ENCODE results near the gene GRID1. TPM values are rescaled to one million over a fixed set of nuclear protein-coding genes. Genes with fewer than 3 reads are reported as not detected.

GRID1 gene
- total and polyA plus RNA-seq, 2 experiments from 2014 or later = not detected

DNA sequence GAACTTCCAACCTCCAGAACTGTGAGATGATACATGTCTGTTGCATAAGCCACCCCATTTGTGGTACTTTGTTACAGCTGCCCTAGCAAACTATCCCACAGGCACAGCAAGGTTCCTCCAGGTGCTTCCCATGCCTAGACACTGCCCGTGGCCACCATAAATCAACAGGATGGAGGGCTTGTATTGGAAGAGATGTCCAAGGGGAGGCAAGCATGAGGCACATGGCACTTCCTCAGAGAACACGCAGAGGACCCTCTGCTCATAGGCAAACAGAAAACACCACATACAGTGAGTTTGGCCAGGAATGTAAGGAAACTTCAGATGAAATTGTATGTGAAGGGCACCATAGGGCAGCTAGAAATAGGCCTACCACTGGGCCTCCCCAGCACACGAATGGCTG is 291.1 kb downstream of the GRID1 start:
- no peaks in the 10 kb centered on the region for H4K20me1 ChIP-seq (ENCODE audit: insufficient read depth)
- no peak for DNase-seq
- WGBS, 2 experiments (ENCODE audit: low coverage in 1 of 2, low lambda C conversion rate in 2 of 2, missing lambda C conversion rate in 2 of 2) = 22 to 26% methylated on average over 3 of the region's 3 CpGs

DNA sequence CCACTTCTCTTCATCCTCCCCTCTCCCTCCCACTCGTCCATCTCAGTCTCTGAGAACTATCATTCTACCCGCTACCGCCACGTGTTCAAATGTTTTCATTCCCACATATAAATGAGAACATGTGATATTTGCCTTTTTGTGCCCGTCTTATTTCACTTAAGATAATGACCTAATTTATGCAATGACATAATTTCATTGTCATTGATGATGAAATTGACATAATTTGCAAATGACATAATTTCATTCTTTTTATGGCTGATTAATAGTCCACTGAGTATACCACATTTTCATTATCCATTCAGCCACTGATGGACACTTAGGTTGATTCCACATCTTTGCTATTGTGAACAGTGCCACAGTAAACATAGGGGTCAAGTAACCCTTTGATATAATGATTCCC is 292.3 kb downstream of the GRID1 start:
- 45 to 47% methylated on average over 5 of the region's 5 CpGs for WGBS, 2 experiments (ENCODE audit: low coverage in 1 of 2, low lambda C conversion rate in 2 of 2, missing lambda C conversion rate in 2 of 2)
- Histone ChIP-seq H3K4me2 (ENCODE audit: unreplicated experiment) (no peak overlapping the region), H4K20me1 (ENCODE audit: insufficient read depth) (no peaks in the 10 kb centered on the region), H3K9me3 (ENCODE audit: low read depth) (no peaks in the 10 kb centered on the region), H3K9ac (no peak overlapping the region), H3F3A (ENCODE audit: insufficient read depth) (no peaks in the 10 kb centered on the region), H3K4me3 (no peak overlapping the region), H3K79me2 (ENCODE audit: insufficient read depth) (no peaks in the 10 kb centered on the region), H3K36me3 (ENCODE audit: low read depth) (no peaks in the 10 kb centered on the region), H3K4me1 (ENCODE audit: insufficient read depth) (no peaks in the 10 kb centered on the region), H2AFZ (no peak overlapping the region), H3K27me3 (replicated peaks; ENCODE audit: insufficient read depth) (no peaks in the 10 kb centered on the region), H3K9me2 (ENCODE audit: insufficient read depth) (no peaks in the 10 kb centered on the region), H3K27ac (no peak overlapping the region)
- DNase-seq = no peak
- in situ Hi-C loops (cut with MboI) = no loop called here
- no peak for TF ChIP-seq EZH2phosphoT487 (IDR thresholded peaks at IDR 0.05; ENCODE audit: insufficient read depth, low read depth)
- no peak for TF ChIP-seq EZH2 (IDR thresholded peaks at IDR 0.05; ENCODE audit: insufficient read depth, poor library complexity, severe bottlenecking)

More for the DNA sequence above, 291.1 kb downstream of the GRID1 start:
- H3K9ac ChIP-seq = no peak overlapping the region
- no peaks in the 10 kb centered on the region for H3F3A ChIP-seq (ENCODE audit: insufficient read depth)
- H3K27me3 ChIP-seq (replicated peaks; ENCODE audit: insufficient read depth) = no peaks in the 10 kb centered on the region
- in situ Hi-C loops (cut with MboI) = no loop called here
- no peak overlapping the region for H3K4me2 ChIP-seq (ENCODE audit: unreplicated experiment)
- TF ChIP-seq EZH2phosphoT487 (IDR thresholded peaks at IDR 0.05; ENCODE audit: insufficient read depth, low read depth) = no peak
- TF ChIP-seq EZH2 (IDR thresholded peaks at IDR 0.05; ENCODE audit: insufficient read depth, poor library complexity, severe bottlenecking) = no peak
- no peaks in the 10 kb centered on the region for H3K9me3 ChIP-seq (ENCODE audit: low read depth)
- H3K9me2 ChIP-seq (ENCODE audit: insufficient read depth) = no peaks in the 10 kb centered on the region
- H3K27ac ChIP-seq = no peak overlapping the region
- no peak overlapping the region for H3K4me3 ChIP-seq
- H3K36me3 ChIP-seq (ENCODE audit: low read depth) = no peaks in the 10 kb centered on the region
- H3K79me2 ChIP-seq (ENCODE audit: insufficient read depth) = no peaks in the 10 kb centered on the region
- H2AFZ ChIP-seq = no peak overlapping the region
- H3K4me1 ChIP-seq (ENCODE audit: insufficient read depth) = no peaks in the 10 kb centered on the region

DNA sequence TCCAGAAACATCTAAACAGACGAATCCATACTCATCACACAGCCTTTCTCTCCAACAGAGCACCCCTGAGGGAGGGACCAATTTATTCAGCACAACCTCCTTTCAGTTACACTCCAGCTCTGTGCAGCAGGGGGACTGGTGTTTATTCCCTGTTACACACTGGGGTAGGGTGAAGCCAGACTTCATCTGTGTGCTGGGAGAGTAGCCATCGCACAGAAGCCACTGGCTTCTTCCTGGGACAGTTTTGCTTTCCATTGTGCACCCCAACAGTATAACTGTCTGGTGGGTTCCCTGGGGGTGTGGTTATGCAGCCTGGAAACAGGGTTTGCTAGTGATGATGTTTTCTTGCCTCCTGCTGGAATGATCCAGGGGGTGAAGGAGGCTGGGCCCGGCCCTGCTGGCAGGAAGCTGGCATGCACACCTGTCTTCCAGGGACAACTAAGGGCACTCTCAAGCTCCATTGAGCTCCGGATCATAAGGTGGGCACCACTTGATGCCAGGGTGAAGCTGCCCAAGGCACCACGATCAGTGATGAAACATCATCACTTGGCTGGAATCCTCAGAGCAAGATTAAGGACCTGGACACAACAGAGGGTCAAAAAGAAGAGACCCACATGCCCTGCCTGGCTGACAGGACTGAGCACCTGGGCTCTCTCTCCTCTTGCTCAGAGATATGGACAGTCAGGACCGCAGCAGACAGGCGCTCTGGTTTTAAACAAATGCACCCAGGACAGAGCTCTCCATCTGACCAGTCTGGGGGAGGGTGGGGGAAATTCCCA is 293.2 kb downstream of the GRID1 start:
- no peaks in the 10 kb centered on the region for H4K20me1 ChIP-seq (ENCODE audit: insufficient read depth)
- H3K4me3 ChIP-seq = no peak overlapping the region
- H3K79me2 ChIP-seq (ENCODE audit: insufficient read depth) = no peaks in the 10 kb centered on the region
- H3K9me2 ChIP-seq (ENCODE audit: insufficient read depth) = no peaks in the 10 kb centered on the region
- H2AFZ ChIP-seq = no peak overlapping the region
- H3K27me3 ChIP-seq (replicated peaks; ENCODE audit: insufficient read depth) = no peaks in the 10 kb centered on the region
- H3F3A ChIP-seq (ENCODE audit: insufficient read depth) = no peaks in the 10 kb centered on the region
- H3K4me1 ChIP-seq (ENCODE audit: insufficient read depth) = no peaks in the 10 kb centered on the region
- 24 to 25% methylated on average over 7 of the region's 7 CpGs for WGBS, 2 experiments (ENCODE audit: low coverage in 1 of 2, low lambda C conversion rate in 2 of 2, missing lambda C conversion rate in 2 of 2)
- in situ Hi-C loops (cut with MboI) = no loop called here
- no peak overlapping the region for H3K27ac ChIP-seq
- TF ChIP-seq EZH2 (IDR thresholded peaks at IDR 0.05; ENCODE audit: insufficient read depth, poor library complexity, severe bottlenecking) (no peak), EZH2phosphoT487 (IDR thresholded peaks at IDR 0.05; ENCODE audit: insufficient read depth, low read depth) (no peak)
- H3K4me2 ChIP-seq (ENCODE audit: unreplicated experiment) = no peak overlapping the region
- H3K9ac ChIP-seq = no peak overlapping the region
- no peaks in the 10 kb centered on the region for H3K9me3 ChIP-seq (ENCODE audit: low read depth)
- H3K36me3 ChIP-seq (ENCODE audit: low read depth) = no peaks in the 10 kb centered on the region
- no peak for DNase-seq

DNA sequence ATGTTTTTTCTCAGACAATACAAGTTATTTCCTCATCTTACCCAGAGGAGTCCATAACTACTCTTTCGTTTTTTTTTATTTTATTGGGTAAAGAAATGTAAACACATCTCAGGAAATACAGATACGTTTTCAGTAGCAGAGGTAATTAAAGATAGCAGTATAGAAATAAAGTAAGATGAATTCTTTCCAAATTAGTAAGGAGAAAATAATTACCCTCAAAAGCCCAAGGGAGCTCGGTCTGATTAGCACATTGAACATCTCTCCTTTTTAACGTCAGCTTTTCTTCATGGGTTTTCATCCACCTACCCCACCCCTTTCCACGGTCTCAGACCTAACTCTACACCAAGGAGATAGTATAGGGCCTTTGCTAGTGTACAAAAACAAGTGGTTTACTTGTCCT is 294.2 kb downstream of the GRID1 start:
- no peak overlapping the region for H2AFZ ChIP-seq
- no peaks in the 10 kb centered on the region for H4K20me1 ChIP-seq (ENCODE audit: insufficient read depth)
- H3K27ac ChIP-seq = no peak overlapping the region
- in situ Hi-C loops (cut with MboI) = no loop called here
- H3K79me2 ChIP-seq (ENCODE audit: insufficient read depth) = no peaks in the 10 kb centered on the region
- H3K4me2 ChIP-seq (ENCODE audit: unreplicated experiment) = no peak overlapping the region
- H3K27me3 ChIP-seq (replicated peaks; ENCODE audit: insufficient read depth) = no peaks in the 10 kb centered on the region
- no peaks in the 10 kb centered on the region for H3K36me3 ChIP-seq (ENCODE audit: low read depth)
- TF ChIP-seq EZH2 (IDR thresholded peaks at IDR 0.05; ENCODE audit: insufficient read depth, poor library complexity, severe bottlenecking) (no peak), EZH2phosphoT487 (IDR thresholded peaks at IDR 0.05; ENCODE audit: insufficient read depth, low read depth) (no peak)
- 17 to 27% methylated on average over 5 of the region's 5 CpGs for WGBS, 2 experiments (ENCODE audit: low coverage in 1 of 2, low lambda C conversion rate in 2 of 2, missing lambda C conversion rate in 2 of 2)
- H3F3A ChIP-seq (ENCODE audit: insufficient read depth) = no peaks in the 10 kb centered on the region
- no peak overlapping the region for H3K9ac ChIP-seq
- no peaks in the 10 kb centered on the region for H3K4me1 ChIP-seq (ENCODE audit: insufficient read depth)
- no peak overlapping the region for H3K4me3 ChIP-seq
- no peaks in the 10 kb centered on the region for H3K9me2 ChIP-seq (ENCODE audit: insufficient read depth)
- no peaks in the 10 kb centered on the region for H3K9me3 ChIP-seq (ENCODE audit: low read depth)
- no peak for DNase-seq
